Neural cell (in vitro differentiated cells): ENCODE results near the gene SLBP. TPM values are rescaled to one million over a fixed set of nuclear protein-coding genes. Genes with fewer than 3 reads are reported as not detected.

Experiments
- H2AFZ ChIP-seq: fragments of 200-600, 300-800 bp; sonication (generic), shearing (Covaris generic); 2 replicates; pipeline ENCODE4 v1.6.0; 2014; ENCODE audit warnings: low read depth, mild to moderate bottlenecking, antibody characterized with exemption, low read length, moderate library complexity
- H3F3A ChIP-seq: fragments of 200-600 bp; shearing (Covaris generic); 2 replicates; pipeline ENCODE4 v1.6.1; 2016; ENCODE audit warnings: mild to moderate bottlenecking, moderate library complexity, mixed read lengths, antibody characterized with exemption, low read length; ENCODE audit not compliant: insufficient read depth, poor library complexity, severe bottlenecking
- H3K27ac ChIP-seq: fragments of 200-600, 300-800 bp; sonication (generic), shearing (Covaris generic); 2 replicates; pipeline ENCODE4 v1.5.1; 2014; ENCODE audit warnings: mild to moderate bottlenecking, low read length, moderate library complexity
- H3K27me3 ChIP-seq: fragments of 300-800, 200-600 bp; sonication (generic), shearing (Covaris generic); 2 replicates; pipeline ENCODE4 v1.6.0; 2014; ENCODE audit warnings: mild to moderate bottlenecking, low read depth, low read length, moderate library complexity; ENCODE audit not compliant: insufficient read depth
- H3K36me3 ChIP-seq: fragments of 300-800, 200-600 bp; sonication (generic), shearing (Covaris generic); 2 replicates; pipeline ENCODE4 v1.5.1; 2014; ENCODE audit warnings: mild to moderate bottlenecking, antibody characterized with exemption, low read length, moderate library complexity; ENCODE audit not compliant: insufficient read depth
- H3K4me2 ChIP-seq: fragments of 300-800, 200-600 bp; sonication (generic), shearing (Covaris generic); 2 replicates; pipeline ENCODE4 v1.6.0; 2014; ENCODE audit warnings: mild to moderate bottlenecking, low read length
- H3K4me3 ChIP-seq: fragments of 300-800, 200-600 bp; sonication (generic), shearing (Covaris generic); 2 replicates; pipeline ENCODE4 v1.5.1; 2014; ENCODE audit warnings: mild to moderate bottlenecking, low read length, moderate library complexity
- H3K79me2 ChIP-seq: fragments of 200-600 bp; shearing (Covaris generic); replicated peaks from 2 replicates; pipeline ENCODE4 v1.6.0; 2014; ENCODE audit warnings: mild to moderate bottlenecking, low read length, moderate library complexity; ENCODE audit not compliant: insufficient read depth
- H3K9ac ChIP-seq: fragments of 300-800, 200-600 bp; sonication (generic), shearing (Covaris generic); 2 replicates; pipeline ENCODE4 v1.6.1; 2016; ENCODE audit warnings: mild to moderate bottlenecking, low read length, mixed read lengths
- H3K9me2 ChIP-seq: fragments of 200-600 bp; shearing (Covaris generic); 2 replicates; pipeline ENCODE4 v1.6.1; 2016; ENCODE audit warnings: mild to moderate bottlenecking, low read length, mixed read lengths; ENCODE audit not compliant: insufficient read depth
- H3K9me3 ChIP-seq: fragments of 200-600, 300-800 bp; sonication (generic), shearing (Covaris generic); 2 replicates; pipeline ENCODE4 v1.6.1; 2016; ENCODE audit warnings: mild to moderate bottlenecking, mixed run types, low read length, moderate library complexity, mixed read lengths
- H4K20me1 ChIP-seq: fragments of 200-600 bp; shearing (Covaris generic); 2 replicates; pipeline ENCODE4 v1.6.1; 2016; ENCODE audit warnings: mild to moderate bottlenecking, mixed run types; ENCODE audit not compliant: insufficient read depth
- CTCF ChIP-seq: fragments of 450-650 bp; IDR thresholded peaks from 2 replicates; pipeline ENCODE4 v1.5.1; 2014; ENCODE audit warnings: antibody characterized with exemption, mild to moderate bottlenecking, moderate library complexity; ENCODE audit not compliant: poor library complexity, severe bottlenecking
- EP300 ChIP-seq: fragments of 450-650 bp; conservative IDR thresholded peaks from 2 replicates; pipeline ENCODE4 v1.6.1; 2014; ENCODE audit warnings: antibody characterized with exemption, mild to moderate bottlenecking, moderate library complexity; ENCODE audit not compliant: poor library complexity, severe bottlenecking
- EZH2 ChIP-seq: fragments of 200-600, 300-800 bp; shearing (Covaris generic), sonication (generic); IDR thresholded peaks from 2 replicates; pipeline ENCODE4 v1.6.1; 2014; ENCODE audit warnings: antibody characterized with exemption, low read length, borderline replicate concordance, mild to moderate bottlenecking; ENCODE audit not compliant: insufficient read depth, poor library complexity, severe bottlenecking
- MXI1 ChIP-seq: fragments of 450-650 bp; conservative IDR thresholded peaks from 2 replicates; pipeline ENCODE4 v1.6.1; 2014; ENCODE audit warnings: antibody characterized with exemption, mild to moderate bottlenecking; ENCODE audit not compliant: poor library complexity, severe bottlenecking
- POLR2AphosphoS5 ChIP-seq: IDR thresholded peaks from 2 replicates; pipeline ENCODE4 v1.6.1; 2012
- RAD21 ChIP-seq: fragments of 450-650 bp; conservative IDR thresholded peaks from 2 replicates; pipeline ENCODE4 v1.6.1; 2014; ENCODE audit warnings: antibody characterized with exemption, mild to moderate bottlenecking, moderate library complexity
- REST ChIP-seq: IDR thresholded peaks from 2 replicates; pipeline ENCODE4 v1.6.1; 2012; ENCODE audit warnings: borderline replicate concordance
- SMC3 ChIP-seq: fragments of 450-650 bp; conservative IDR thresholded peaks from 2 replicates; pipeline ENCODE4 v1.6.1; 2014; ENCODE audit warnings: antibody characterized with exemption, mild to moderate bottlenecking, moderate library complexity; ENCODE audit not compliant: poor library complexity
- TAF1 ChIP-seq: IDR thresholded peaks from 2 replicates; pipeline ENCODE4 v1.6.1; 2012; ENCODE audit warnings: low read depth
- polyA plus RNA-seq: library from polyadenylated mRNA; depleted of rRNA; stranded (reverse); fragments of >200 nt; gene quantifications from 2 replicates; pipeline ENCODE4 v1.2.3, GENCODE V29; 2014

SLBP gene
- polyA plus RNA-seq, 1 donor from 2014 or later = 111 TPM

DNA sequence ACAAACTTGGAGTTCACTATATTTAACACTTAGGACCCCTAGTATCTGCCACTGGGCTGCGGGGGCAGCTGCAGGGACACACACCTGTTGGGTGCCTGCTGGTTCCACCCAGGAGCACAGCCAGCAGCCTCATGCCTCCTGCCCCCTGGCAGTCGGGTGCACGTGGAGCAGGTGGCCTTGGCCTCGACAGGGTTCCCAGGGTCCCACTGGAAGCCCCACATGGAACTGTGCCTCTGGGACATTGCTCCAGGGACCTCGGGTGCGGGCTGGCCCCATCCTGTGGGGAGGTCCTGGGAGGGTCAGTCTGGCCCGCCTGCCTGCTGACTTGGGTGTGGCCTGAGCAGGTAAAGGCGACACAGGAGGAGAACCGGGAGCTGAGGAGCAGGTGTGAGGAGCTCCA, 27.2 kb upstream of the SLBP start:
- Histone ChIP-seq H3K4me2 (no peak overlapping the region), H3K79me2 (no peaks in the 10 kb centered on the region), H2AFZ (no peak overlapping the region), H3F3A (no peaks in the 10 kb centered on the region), H3K9me3 (no peaks in the 10 kb centered on the region), H3K9me2 (no peaks in the 10 kb centered on the region), H3K27me3 (no peaks in the 10 kb centered on the region), H3K4me3 (no peak overlapping the region), H3K27ac (no peak overlapping the region), H3K9ac (no peak overlapping the region), H4K20me1 (no peaks in the 10 kb centered on the region), H3K36me3 (no peaks in the 10 kb centered on the region)
- TF ChIP-seq MXI1 (no peak), RAD21 (no peak), TAF1 (no peak), REST (no peak), SMC3 (no peak), CTCF (no peak), EP300 (no peak), POLR2AphosphoS5 (no peak), EZH2 (no peak)

DNA sequence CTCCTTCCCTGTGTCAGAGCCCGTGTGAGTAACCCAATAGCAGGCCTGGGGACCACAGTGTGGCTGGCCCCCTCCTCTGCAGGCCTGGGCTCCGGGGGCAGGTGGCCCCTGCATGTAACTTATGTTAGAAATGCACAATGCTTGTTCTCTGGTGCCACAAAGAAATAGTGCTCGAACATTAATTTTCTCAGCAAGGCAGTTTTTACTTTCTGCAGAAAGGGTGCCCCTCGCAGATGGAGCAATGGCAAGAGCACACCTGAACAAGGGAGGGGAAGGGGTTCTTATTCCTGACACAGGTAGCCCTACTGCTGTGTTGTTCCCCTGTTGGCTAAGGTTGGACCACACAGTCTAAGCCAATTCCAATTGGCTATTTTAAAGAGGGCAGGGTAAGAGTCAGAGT, 26.3 kb upstream of the SLBP start:
- H3K4me3 ChIP-seq = no peak overlapping the region
- no peaks in the 10 kb centered on the region for H3K79me2 ChIP-seq
- H3K9ac ChIP-seq = no peak overlapping the region
- H3K27me3 ChIP-seq = no peaks in the 10 kb centered on the region
- no peaks in the 10 kb centered on the region for H3K9me3 ChIP-seq
- TF ChIP-seq EP300 (no peak), EZH2 (no peak), REST (no peak), MXI1 (no peak), CTCF (no peak), RAD21 (no peak), SMC3 (no peak)
- no peak overlapping the region for H3K4me2 ChIP-seq
- H3K36me3 ChIP-seq = no peaks in the 10 kb centered on the region
- no peak overlapping the region for H3K27ac ChIP-seq
- no peak overlapping the region for H2AFZ ChIP-seq
- H3F3A ChIP-seq = no peaks in the 10 kb centered on the region
- no peaks in the 10 kb centered on the region for H3K9me2 ChIP-seq
- no peaks in the 10 kb centered on the region for H4K20me1 ChIP-seq
